Measurements from ENCODE around the gene GPR87. TPM values are rescaled to one million over a fixed set of nuclear protein-coding genes. Genes with fewer than 3 reads are reported as not detected.

Gene GPR87
- total and polyA plus RNA-seq, 4 donors, result not detected

GRCh38 chr3:151320131-151320530 is 3.5 kb upstream of the GPR87 start:
- Histone ChIP-seq H3K4me3 (ENCODE audit: low read length in 2 of 2) (no peak overlapping the region), H3K36me3 (ENCODE audit: control insufficient read depth in 1 of 2, insufficient read depth in 2 of 2, low read length in 1 of 2) (no peaks in the 10 kb centered on the region), H3K27ac (ENCODE audit: low read depth in 1 of 2, low read length in 2 of 2) (no peak overlapping the region), H3K9me3 (ENCODE audit: control insufficient read depth, low read length) (no peaks in the 10 kb centered on the region), H3K4me1 (ENCODE audit: control insufficient read depth in 1 of 2, insufficient read depth in 2 of 2, low read length in 2 of 2) (no peaks in the 10 kb centered on the region), H3K27me3 (ENCODE audit: control insufficient read depth in 1 of 2, insufficient read depth in 2 of 2, low read length in 1 of 2) (no peaks in the 10 kb centered on the region)
- intact Hi-C loops (cut with DNase I), result no loop called here
- DNase-seq (no peak), ATAC-seq (ENCODE audit: low FRiP score) (no peak)
- WGBS, 2 donors, result 95 to 96% methylated on average over 2 of the region's 2 CpGs

GRCh38 chr3:151319628-151320027 is 3.0 kb upstream of the GPR87 start:
- no peak overlapping the region for H3K27ac ChIP-seq (ENCODE audit: low read depth in 1 of 2, low read length in 2 of 2)
- no peaks in the 10 kb centered on the region for H3K36me3 ChIP-seq (ENCODE audit: control insufficient read depth in 1 of 2, insufficient read depth in 2 of 2, low read length in 1 of 2)
- H3K4me3 ChIP-seq (ENCODE audit: low read length in 2 of 2), result no peak overlapping the region
- H3K4me1 ChIP-seq (ENCODE audit: control insufficient read depth in 1 of 2, insufficient read depth in 2 of 2, low read length in 2 of 2), result no peaks in the 10 kb centered on the region
- WGBS, 2 donors, result 85 to 90% methylated on average over 4 of the region's 4 CpGs
- intact Hi-C loops (cut with DNase I), result no loop called here
- no peaks in the 10 kb centered on the region for H3K27me3 ChIP-seq (ENCODE audit: control insufficient read depth in 1 of 2, insufficient read depth in 2 of 2, low read length in 1 of 2)
- ATAC-seq (ENCODE audit: low FRiP score) (no peak), DNase-seq (no peak)
- no peaks in the 10 kb centered on the region for H3K9me3 ChIP-seq (ENCODE audit: control insufficient read depth, low read length)

GRCh38 chr3:151318991-151319390 is 2.4 kb upstream of the GPR87 start:
- 91 to 92% methylated on average over 7 of the region's 7 CpGs for WGBS, 2 donors
- intact Hi-C loops (cut with DNase I), result no loop called here
- no peak for ATAC-seq (ENCODE audit: low FRiP score)

GRCh38 chr3:151318313-151318712 is 1.7 kb upstream of the GPR87 start:
- ATAC-seq (ENCODE audit: low FRiP score) (no peak), DNase-seq (no peak)
- Histone ChIP-seq H3K27me3 (ENCODE audit: control insufficient read depth in 1 of 2, insufficient read depth in 2 of 2, low read length in 1 of 2) (no peaks in the 10 kb centered on the region), H3K27ac (ENCODE audit: low read depth in 1 of 2, low read length in 2 of 2) (no peak overlapping the region), H3K4me1 (ENCODE audit: control insufficient read depth in 1 of 2, insufficient read depth in 2 of 2, low read length in 2 of 2) (no peaks in the 10 kb centered on the region), H3K4me3 (ENCODE audit: low read length in 2 of 2) (no peak overlapping the region), H3K36me3 (ENCODE audit: control insufficient read depth in 1 of 2, insufficient read depth in 2 of 2, low read length in 1 of 2) (no peaks in the 10 kb centered on the region), H3K9me3 (ENCODE audit: control insufficient read depth, low read length) (no peaks in the 10 kb centered on the region)
- intact Hi-C loops (cut with DNase I), result no loop called here

More at GRCh38 chr3:151318991-151319390, 2.4 kb upstream of the GPR87 start:
- no peaks in the 10 kb centered on the region for H3K4me1 ChIP-seq (ENCODE audit: control insufficient read depth in 1 of 2, insufficient read depth in 2 of 2, low read length in 2 of 2)
- no peaks in the 10 kb centered on the region for H3K9me3 ChIP-seq (ENCODE audit: control insufficient read depth, low read length)
- H3K4me3 ChIP-seq (ENCODE audit: low read length in 2 of 2), result no peak overlapping the region
- no peak overlapping the region for H3K27ac ChIP-seq (ENCODE audit: low read depth in 1 of 2, low read length in 2 of 2)
- no peaks in the 10 kb centered on the region for H3K27me3 ChIP-seq (ENCODE audit: control insufficient read depth in 1 of 2, insufficient read depth in 2 of 2, low read length in 1 of 2)
- DNase-seq, result no peak
- no peaks in the 10 kb centered on the region for H3K36me3 ChIP-seq (ENCODE audit: control insufficient read depth in 1 of 2, insufficient read depth in 2 of 2, low read length in 1 of 2)

- no peaks in the 10 kb centered on the region for H3K36me3 ChIP-seq (ENCODE audit: control insufficient read depth in 1 of 2, insufficient read depth in 2 of 2, low read length in 1 of 2)
Measured at GRCh38 chr3:151315846-151316245, 774 bp downstream of the GPR87 start.

GRCh38 chr3:151315136-151315535 is 1.5 kb downstream of the GPR87 start:
- Histone ChIP-seq H3K36me3 (ENCODE audit: control insufficient read depth in 1 of 2, insufficient read depth in 2 of 2, low read length in 1 of 2) (no peaks in the 10 kb centered on the region), H3K9me3 (ENCODE audit: control insufficient read depth, low read length) (no peaks in the 10 kb centered on the region), H3K27me3 (ENCODE audit: control insufficient read depth in 1 of 2, insufficient read depth in 2 of 2, low read length in 1 of 2) (no peaks in the 10 kb centered on the region), H3K4me3 (ENCODE audit: low read length in 2 of 2) (no peak overlapping the region), H3K4me1 (ENCODE audit: control insufficient read depth in 1 of 2, insufficient read depth in 2 of 2, low read length in 2 of 2) (no peaks in the 10 kb centered on the region), H3K27ac (ENCODE audit: low read depth in 1 of 2, low read length in 2 of 2) (no peak overlapping the region)
- 69 to 86% methylated on average over 2 of the region's 2 CpGs for whole genome bisulfite sequencing, 2 donors
- ATAC-seq (ENCODE audit: low FRiP score) (no peak), DNase-seq (no peak)
- intact Hi-C loops (cut with DNase I), result no loop called here

More at GRCh38 chr3:151315846-151316245, 774 bp downstream of the GPR87 start:
- DNase-seq (no peak), ATAC-seq (ENCODE audit: low FRiP score) (no peak)
- WGBS, 2 donors, result 88 to 89% methylated on average over 2 of the region's 2 CpGs
- Histone ChIP-seq H3K4me1 (ENCODE audit: control insufficient read depth in 1 of 2, insufficient read depth in 2 of 2, low read length in 2 of 2) (no peaks in the 10 kb centered on the region), H3K4me3 (ENCODE audit: low read length in 2 of 2) (no peak overlapping the region), H3K9me3 (ENCODE audit: control insufficient read depth, low read length) (no peaks in the 10 kb centered on the region), H3K27me3 (ENCODE audit: control insufficient read depth in 1 of 2, insufficient read depth in 2 of 2, low read length in 1 of 2) (no peaks in the 10 kb centered on the region), H3K27ac (ENCODE audit: low read depth in 1 of 2, low read length in 2 of 2) (no peak overlapping the region)
- intact Hi-C loops (cut with DNase I), result no loop called here

- 96 to 97% methylated on average over 5 of the region's 5 CpGs for WGBS, 2 donors
- H3K4me3 ChIP-seq (ENCODE audit: low read length in 2 of 2), result no peak overlapping the region
- intact Hi-C loops (cut with DNase I), result no loop called here
Measured at GRCh38 chr3:151314593-151314992, 2.0 kb downstream of the GPR87 start.

GRCh38 chr3:151314137-151314536 is 2.5 kb downstream of the GPR87 start:
- ATAC-seq (ENCODE audit: low FRiP score), result no peak
- no peaks in the 10 kb centered on the region for H3K36me3 ChIP-seq (ENCODE audit: control insufficient read depth in 1 of 2, insufficient read depth in 2 of 2, low read length in 1 of 2)
- no peaks in the 10 kb centered on the region for H3K4me1 ChIP-seq (ENCODE audit: control insufficient read depth in 1 of 2, insufficient read depth in 2 of 2, low read length in 2 of 2)
- H3K4me3 ChIP-seq (ENCODE audit: low read length in 2 of 2), result no peak overlapping the region
- intact Hi-C loops (cut with DNase I), result no loop called here
- no peaks in the 10 kb centered on the region for H3K9me3 ChIP-seq (ENCODE audit: control insufficient read depth, low read length)
- no peak for DNase-seq
- no peak overlapping the region for H3K27ac ChIP-seq (ENCODE audit: low read depth in 1 of 2, low read length in 2 of 2)
- H3K27me3 ChIP-seq (ENCODE audit: control insufficient read depth in 1 of 2, insufficient read depth in 2 of 2, low read length in 1 of 2), result no peaks in the 10 kb centered on the region
- WGBS, 2 donors, result 89 to 98% methylated on average over 2 of the region's 2 CpGs

More at GRCh38 chr3:151314593-151314992, 2.0 kb downstream of the GPR87 start:
- ATAC-seq (ENCODE audit: low FRiP score) (no peak), DNase-seq (no peak)
- no peaks in the 10 kb centered on the region for H3K27me3 ChIP-seq (ENCODE audit: control insufficient read depth in 1 of 2, insufficient read depth in 2 of 2, low read length in 1 of 2)
- no peaks in the 10 kb centered on the region for H3K9me3 ChIP-seq (ENCODE audit: control insufficient read depth, low read length)
- H3K27ac ChIP-seq (ENCODE audit: low read depth in 1 of 2, low read length in 2 of 2), result no peak overlapping the region
- no peaks in the 10 kb centered on the region for H3K4me1 ChIP-seq (ENCODE audit: control insufficient read depth in 1 of 2, insufficient read depth in 2 of 2, low read length in 2 of 2)
- H3K36me3 ChIP-seq (ENCODE audit: control insufficient read depth in 1 of 2, insufficient read depth in 2 of 2, low read length in 1 of 2), result no peaks in the 10 kb centered on the region

GRCh38 chr3:151312972-151313371 is 3.6 kb downstream of the GPR87 start:
- intact Hi-C loops (cut with DNase I), result no loop called here

More at GRCh38 chr3:151312972-151313371, 3.6 kb downstream of the GPR87 start:
- no peaks in the 10 kb centered on the region for H3K4me1 ChIP-seq (ENCODE audit: control insufficient read depth in 1 of 2, insufficient read depth in 2 of 2, low read length in 2 of 2)
- DNase-seq (no peak), ATAC-seq (ENCODE audit: low FRiP score) (no peak)
- H3K27me3 ChIP-seq (ENCODE audit: control insufficient read depth in 1 of 2, insufficient read depth in 2 of 2, low read length in 1 of 2), result no peaks in the 10 kb centered on the region
- H3K27ac ChIP-seq (ENCODE audit: low read depth in 1 of 2, low read length in 2 of 2), result no peak overlapping the region
- no peak overlapping the region for H3K4me3 ChIP-seq (ENCODE audit: low read length in 2 of 2)
- H3K9me3 ChIP-seq (ENCODE audit: control insufficient read depth, low read length), result no peaks in the 10 kb centered on the region
- H3K36me3 ChIP-seq (ENCODE audit: control insufficient read depth in 1 of 2, insufficient read depth in 2 of 2, low read length in 1 of 2), result no peaks in the 10 kb centered on the region
- WGBS, 2 donors, result 92 to 93% methylated on average over 3 of the region's 3 CpGs

All from aorta (tissue), 5 donors.